NCI-H510A (cell line): ENCODE results near the gene ELAPOR2.
"Not testable (repeated sequence)": the region's sequence is repeated elsewhere in the genome, so short reads cannot be mapped to it uniquely, and the experiment has no call there.

Source experiments
- DNase-seq: peaks from one replicate; lab custom pipeline; 2025; lab: John Stamatoyannopoulos, UW

Gene ELAPOR2, protein sequence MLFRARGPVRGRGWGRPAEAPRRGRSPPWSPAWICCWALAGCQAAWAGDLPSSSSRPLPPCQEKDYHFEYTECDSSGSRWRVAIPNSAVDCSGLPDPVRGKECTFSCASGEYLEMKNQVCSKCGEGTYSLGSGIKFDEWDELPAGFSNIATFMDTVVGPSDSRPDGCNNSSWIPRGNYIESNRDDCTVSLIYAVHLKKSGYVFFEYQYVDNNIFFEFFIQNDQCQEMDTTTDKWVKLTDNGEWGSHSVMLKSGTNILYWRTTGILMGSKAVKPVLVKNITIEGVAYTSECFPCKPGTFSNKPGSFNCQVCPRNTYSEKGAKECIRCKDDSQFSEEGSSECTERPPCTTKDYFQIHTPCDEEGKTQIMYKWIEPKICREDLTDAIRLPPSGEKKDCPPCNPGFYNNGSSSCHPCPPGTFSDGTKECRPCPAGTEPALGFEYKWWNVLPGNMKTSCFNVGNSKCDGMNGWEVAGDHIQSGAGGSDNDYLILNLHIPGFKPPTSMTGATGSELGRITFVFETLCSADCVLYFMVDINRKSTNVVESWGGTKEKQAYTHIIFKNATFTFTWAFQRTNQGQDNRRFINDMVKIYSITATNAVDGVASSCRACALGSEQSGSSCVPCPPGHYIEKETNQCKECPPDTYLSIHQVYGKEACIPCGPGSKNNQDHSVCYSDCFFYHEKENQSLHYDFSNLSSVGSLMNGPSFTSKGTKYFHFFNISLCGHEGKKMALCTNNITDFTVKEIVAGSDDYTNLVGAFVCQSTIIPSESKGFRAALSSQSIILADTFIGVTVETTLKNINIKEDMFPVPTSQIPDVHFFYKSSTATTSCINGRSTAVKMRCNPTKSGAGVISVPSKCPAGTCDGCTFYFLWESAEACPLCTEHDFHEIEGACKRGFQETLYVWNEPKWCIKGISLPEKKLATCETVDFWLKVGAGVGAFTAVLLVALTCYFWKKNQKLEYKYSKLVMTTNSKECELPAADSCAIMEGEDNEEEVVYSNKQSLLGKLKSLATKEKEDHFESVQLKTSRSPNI

DNA sequence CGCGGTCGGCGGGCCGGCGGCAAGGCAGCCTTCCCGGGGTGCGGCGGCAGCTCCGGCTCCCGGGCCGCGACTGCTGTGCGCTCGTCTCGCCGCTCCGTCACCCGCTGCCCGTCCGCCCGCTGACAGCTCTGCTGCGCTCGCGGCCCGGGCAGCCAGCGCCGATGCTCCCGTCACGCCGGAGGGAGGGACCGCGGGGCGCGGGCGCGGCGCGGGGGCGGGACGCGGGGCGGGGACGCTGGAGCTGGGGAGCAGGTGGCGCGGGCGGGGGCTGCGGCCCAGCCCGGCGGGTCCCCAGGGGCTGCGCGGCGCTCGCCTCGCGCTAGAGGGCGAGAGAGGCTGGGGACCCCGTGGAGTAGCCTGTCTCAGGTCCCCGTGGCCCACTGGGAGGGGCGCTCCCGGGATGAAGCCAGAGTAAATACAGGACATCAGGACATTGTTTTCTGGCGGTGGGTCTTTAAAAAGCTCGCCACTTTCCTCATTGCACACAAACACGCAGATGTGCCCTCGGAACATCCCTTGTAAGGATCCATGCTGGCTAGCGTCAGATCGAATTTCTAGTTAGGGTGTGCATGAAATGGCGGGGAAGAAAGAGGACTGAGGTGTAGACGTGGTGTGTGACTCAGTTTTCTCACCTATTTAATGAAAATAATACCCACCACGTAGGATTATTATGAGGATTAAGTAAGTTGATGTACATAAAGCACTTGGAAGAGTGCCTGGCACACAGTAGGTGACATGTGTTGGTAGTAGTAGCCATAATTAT is at the start of gene ELAPOR2:
ELAPOR2 (minus strand) TSS at position 130 of the 763 bp plus-strand sequence. CDS start 141 bp downstream, outside the sequence.
- peak; percentile 74 for DNase-seq

DNA sequence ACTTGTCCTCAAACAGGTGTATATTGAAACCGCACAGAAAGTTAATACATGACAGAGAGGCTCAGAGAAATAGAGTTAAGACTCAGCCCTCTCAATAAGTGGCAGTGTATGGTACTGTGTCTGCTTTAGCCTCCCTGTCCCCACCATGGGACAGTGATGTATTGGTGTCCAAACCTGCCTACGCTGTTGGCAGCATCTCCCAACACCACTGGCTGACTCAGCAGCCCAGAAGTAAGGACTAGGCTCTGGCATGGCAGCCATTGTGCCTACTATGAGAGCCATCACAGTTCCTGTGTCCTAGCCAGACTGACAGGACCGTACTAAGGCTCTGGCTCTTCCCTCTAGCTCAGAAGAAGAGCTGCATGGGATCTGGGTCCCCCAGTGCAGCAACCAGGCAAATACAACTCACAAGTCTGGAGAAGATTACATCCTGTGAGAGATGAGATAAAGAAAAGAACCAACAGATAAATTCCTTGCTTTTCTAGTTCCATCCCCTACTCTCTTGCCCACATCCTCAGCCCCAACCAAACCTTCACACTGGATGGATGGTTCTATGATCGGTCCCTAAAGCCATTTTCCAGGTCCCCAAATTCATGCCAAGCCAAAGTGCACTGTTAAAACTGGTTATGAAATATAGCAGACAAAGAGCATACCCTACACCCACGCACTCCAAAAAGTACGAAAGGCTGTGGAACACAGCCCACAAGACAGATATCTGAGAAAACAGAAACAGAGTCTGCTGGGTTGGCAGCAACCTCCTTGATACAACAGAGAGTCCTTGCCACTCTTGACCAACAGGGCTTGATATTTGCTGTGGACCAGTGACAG is 48.7 kb upstream of the ELAPOR2 start:
- DNase-seq, result no peak

- no peak for DNase-seq
These were observed 47.6 kb upstream of the ELAPOR2 start for GRCh38 chr7:87106974-87107612.

DNA sequence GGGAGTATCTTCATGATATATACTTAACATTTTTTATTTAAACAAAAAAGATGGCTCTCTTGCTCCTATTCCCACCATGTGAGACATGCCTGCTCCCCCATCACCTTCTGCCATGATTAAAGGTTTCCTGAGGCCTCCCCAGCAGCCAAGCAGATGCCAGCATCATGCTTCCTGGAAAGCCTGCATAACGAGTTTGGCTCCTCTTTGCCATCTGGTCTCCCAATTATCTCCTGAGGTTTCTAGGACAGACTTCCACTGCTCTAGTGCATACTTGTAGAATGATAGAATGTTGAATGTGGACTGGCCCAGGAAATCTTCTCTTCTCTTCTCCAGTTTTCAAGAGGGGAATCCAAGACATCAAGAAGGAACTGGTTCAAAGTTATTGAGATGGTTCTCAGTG is 45.9 kb upstream of the ELAPOR2 start:
- no peak for DNase-seq

- no peak for DNase-seq
These were observed 40.9 kb upstream of the ELAPOR2 start for GRCh38 chr7:87100326-87100725.

DNA sequence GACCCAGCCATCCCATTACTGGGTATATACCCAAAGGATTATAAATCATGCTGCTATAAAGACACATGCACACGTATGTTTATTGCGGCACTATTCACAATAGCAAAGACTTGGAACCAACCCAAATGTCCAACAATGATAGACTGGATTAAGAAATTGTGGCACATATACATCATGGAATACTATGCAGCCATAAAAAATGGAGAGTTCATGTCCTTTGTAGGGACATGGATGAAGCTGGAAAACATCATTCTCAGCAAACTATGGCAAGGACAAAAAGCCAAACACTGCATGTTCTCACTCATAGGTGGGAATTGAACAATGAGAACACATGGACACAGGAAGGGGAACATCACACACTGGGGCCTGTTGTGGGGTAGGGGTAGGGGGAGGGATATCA is 37.9 kb upstream of the ELAPOR2 start:
- not testable (repeated sequence) for DNase-seq

DNA sequence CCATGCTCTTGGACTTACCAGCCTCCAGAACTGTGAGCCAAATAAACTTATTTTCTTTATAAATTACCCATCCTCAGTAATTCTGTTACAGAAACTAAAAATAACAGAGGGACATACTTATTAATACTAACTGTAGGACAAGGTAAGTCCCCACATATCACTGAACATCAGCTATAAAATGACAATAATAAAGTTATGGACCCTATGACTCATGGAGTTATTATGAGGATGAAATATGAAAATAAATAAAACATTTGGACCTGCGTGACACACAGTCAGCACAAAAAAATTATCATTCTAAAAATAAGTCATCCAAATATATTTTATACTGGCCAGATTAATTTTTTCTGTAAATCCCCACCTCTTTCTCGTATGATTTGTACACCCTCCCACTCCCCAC is 34.9 kb upstream of the ELAPOR2 start:
- DNase-seq, result no peak

DNA sequence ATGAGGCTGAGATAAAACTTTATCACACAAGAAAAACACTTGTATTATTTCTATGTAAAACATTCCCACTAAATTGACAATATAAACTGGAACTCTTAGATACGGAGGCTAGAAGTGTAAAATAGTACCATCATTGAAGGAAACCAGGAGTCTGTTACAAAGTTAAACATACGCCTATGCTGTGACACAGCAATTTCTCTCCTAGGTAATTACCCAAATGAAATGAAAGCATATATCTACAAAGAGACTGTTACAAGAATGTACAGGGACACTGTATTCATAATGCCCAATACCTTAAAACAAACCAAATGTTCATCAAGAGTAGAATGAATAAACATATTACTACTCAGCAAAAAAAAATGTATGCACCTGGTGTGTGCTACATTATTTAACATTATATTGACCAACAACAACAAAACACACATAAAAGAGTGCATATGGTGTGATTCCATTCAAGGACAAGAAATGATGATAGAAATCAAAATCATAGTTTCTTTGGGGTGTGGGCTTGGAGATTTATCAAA is 33.2 kb upstream of the ELAPOR2 start:
- DNase-seq, result no peak

DNA sequence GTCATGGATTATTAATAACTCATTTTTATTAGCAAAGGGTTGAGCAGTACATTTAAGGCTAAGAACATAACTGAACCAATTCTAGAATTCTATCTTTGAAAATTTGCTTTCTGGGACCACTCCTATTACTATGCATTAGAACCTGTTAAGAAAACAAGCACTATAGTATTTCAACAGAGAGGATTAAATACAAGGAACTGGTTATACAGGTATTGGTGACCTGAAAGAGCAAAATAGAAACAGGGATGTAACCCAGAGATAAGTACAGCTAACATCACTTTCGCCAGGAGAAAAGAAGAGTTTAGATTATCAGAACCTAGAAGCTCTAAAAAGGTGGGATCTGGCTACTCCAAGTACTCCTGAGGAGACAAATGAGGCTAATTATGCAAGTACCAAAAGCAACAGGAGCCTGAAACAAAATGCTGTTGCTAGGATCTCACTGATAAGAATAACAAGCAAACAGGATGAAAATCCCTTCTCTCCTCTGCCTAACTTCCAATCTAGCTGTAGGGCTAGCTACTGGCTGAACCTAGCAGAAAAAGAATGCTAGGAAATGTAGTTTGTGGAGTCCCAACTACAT is 32.1 kb upstream of the ELAPOR2 start:
- DNase-seq, result no peak

GRCh38 chr7:87083865-87084519 is 24.5 kb upstream of the ELAPOR2 start:
- no peak for DNase-seq

DNA sequence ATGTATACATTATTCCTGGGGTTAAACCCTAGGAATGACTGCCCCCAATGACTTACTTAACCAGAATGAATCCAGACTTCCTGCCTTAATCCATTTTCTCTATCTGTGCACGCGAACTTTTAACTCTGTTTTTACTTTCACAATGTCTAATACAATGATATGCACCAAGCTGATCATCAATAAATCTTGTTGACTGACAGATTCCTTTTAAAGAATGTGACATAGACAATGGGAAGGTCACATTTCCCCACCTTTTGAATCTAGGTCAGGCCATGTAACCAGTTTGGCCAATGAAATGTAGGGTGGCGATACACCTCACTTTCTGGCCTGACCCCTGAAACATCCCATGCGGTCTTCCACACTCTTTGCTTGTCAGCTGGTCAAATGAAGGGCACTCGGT is 23.2 kb upstream of the ELAPOR2 start:
- DNase-seq, result no peak

GRCh38 chr7:87075671-87076404 is 16.4 kb upstream of the ELAPOR2 start:
- DNase-seq, result no peak

DNA sequence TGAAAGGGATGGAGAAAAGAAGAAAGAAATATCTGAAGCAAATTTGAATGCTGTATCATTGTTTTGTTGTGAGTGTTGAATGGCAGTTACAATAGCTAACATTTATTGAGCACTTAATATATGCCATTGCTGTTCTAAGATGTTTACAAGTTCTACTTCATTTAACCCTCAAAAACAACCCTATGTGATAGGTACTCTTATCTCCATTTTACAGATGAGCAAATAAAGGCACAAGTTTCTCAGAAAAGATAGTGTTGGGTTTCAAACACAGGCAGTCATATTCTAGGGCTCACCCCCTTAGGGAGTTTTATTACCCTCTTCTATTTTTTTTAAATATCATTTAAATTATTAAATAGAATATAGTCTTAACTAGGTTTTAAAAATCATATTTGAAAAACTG is 8.3 kb upstream of the ELAPOR2 start:
- DNase-seq, result no peak

- no peak for DNase-seq
These were observed 759 bp upstream of the ELAPOR2 start for GRCh38 chr7:87060288-87060537.

- DNase-seq, result peak; percentile 25
These were observed 520 bp downstream of the ELAPOR2 start for GRCh38 chr7:87058744-87059524.

DNA sequence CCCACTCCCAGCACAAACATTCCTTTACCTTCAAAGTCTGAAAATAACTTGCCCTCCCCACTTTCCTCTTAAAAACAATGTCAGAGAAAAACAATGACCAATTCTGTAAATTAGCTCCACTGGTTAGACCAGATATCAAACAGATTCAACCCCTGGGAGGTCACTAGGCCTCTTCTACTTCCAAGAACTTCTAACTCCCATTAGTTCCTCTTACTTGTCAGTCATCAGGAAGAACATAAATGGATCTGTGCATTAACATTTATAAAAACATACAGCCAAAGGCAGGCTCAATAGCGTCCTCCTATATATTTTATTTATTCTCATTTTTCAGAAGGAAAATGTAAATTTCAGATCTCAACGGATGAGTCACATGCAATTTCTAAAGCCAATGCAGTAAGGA is 2.2 kb downstream of the ELAPOR2 start:
- no peak for DNase-seq

DNA sequence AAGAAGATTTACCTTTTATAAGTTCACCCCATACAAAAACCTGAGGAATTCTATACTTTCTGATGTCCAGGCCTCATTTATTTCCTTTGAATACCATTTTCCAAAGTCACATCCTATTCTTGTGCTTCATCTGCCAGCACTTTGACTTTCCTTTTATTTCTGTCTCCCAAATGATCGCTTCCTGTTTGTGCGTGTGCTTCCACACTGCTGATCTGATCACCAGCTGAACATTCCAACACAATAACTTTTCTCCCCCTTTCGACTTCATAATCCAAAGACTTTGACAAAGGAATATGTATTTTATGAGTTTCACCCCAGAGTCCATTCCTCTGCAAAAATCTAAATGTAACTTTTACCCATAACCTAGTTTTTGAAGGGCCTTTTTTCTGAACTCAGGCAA is 3.1 kb downstream of the ELAPOR2 start:
- no peak for DNase-seq

- no peak for DNase-seq
These were observed 10.6 kb downstream of the ELAPOR2 start for GRCh38 chr7:87048839-87049238.
